CD4-positive, alpha-beta T cell treated with Interleukin-10 for 1 hour (primary cell): ENCODE data around the gene ARHGEF12.
A peak's percentile ranks its signal among the peaks of the same experiment; 100 is the strongest.
"Not testable (repeated sequence)": the region's sequence is repeated elsewhere in the genome, so short reads cannot be mapped to it uniquely, and the experiment has no call there.

Source experiments
- DNase-seq: peaks from one replicate; pipeline ENCODE4 v3.0.0-alpha.2; 2020

ARHGEF12 gene

GRCh38 chr11:120501976-120502755 lies 166.0 kb downstream of the ARHGEF12 start:
- DNase-seq: no peak

DNA sequence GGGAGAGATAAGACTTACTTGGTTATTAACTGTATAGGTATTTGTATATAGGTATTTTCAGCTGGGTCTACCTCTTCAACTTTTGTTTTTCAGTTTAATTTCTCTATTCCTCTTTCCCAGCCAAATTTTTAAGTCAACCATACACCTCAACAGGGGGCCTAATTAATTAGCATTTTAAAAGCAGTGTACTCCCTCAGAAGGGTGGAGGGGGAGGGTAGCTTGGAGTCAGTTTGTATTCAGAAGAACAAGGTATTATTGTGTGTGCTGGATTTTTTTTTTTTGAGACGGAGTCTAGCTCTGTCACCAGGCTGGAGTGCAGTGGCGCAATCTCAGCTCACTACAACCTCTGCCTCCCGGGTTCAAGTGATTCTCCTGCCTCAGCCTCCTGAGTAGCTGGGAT lies 167.3 kb downstream of the ARHGEF12 start:
- not testable (repeated sequence) for DNase-seq

GRCh38 chr11:120505801-120506425 lies 169.7 kb downstream of the ARHGEF12 start:
- DNase-seq: no peak

DNA sequence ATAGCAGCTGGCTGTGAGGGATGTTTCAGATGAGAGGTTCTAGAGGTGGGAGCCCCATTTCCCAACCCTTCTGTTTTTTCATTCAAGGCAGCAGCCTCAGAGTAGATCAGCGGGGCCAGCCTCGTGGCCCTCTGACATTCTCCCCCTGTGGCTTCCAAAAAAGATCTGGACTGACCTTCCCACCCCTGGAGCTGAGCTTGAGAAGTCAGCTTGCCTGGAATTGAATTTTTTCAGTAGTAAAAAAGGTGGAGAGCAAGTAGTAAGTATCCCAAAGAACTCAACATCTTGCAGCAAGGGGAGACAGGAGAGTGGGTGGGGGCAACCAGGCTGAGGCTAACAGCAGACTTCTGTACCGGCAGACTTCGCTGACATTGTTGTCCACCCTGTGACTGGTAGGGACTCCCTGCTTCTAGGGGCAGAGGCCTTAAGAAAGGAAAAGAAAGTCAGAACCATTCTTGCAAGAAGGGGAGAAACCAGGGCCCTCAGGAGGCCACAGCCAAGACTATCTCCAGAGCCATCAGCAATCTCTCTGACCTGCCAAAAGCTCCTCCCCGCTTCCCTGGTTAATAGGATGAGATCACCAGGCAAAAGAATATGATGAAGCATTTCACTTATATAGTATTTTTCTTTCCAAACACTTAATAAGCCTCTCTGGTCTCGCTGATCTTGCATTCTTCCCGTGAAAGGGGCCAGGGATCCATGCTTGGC lies 173.3 kb downstream of the ARHGEF12 start:
- no peak for DNase-seq

GRCh38 chr11:120510406-120511115 lies 174.3 kb downstream of the ARHGEF12 start:
- no peak for DNase-seq

- DNase-seq: peak; percentile 63
Measured at GRCh38 chr11:120511116-120511819, 175.1 kb downstream of the ARHGEF12 start, which contains the start of gene GRIK4. Gene GRIK4, plus strand, starts transcription at chr11:120511748. Its CDS starts 148,571 bp downstream, at chr11:120660319.

GRCh38 chr11:120511820-120512738 lies 175.9 kb downstream of the ARHGEF12 start:
- no peak for DNase-seq

DNA sequence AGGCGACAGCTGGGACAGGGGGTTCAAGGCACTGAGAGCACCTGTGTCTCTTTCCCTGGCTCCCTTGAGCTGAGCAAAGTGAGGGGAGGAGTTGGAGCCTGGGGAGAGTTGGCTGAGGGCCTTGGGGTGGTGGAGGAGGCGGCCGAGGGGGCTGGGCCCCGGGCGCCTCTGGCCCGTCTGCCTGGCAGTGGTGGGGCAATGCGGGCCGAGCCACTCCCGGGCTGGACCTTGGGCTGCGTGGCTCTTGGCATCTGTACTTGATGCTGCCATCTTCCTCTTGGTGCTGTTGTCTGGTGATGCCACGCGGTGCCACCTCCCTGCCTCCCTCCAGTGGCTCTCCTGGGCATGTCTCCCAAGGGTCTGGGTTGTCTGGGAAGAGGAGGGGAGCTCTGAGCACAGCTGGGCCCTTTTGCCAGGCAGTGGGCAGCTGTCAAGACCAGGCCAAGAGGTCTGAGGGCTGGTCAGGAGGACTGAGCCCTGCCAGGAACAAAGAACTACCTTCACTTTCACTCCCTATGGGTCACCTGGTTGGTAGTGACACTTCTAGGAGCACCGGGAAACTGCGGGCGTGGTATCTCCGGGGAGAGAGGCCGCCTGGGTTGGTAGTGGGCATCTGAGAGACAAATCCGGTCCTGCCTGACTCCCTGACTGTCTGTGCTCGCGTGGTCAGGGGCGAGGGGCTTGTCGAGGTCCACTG lies 176.7 kb downstream of the ARHGEF12 start:
- DNase-seq: no peak

DNA sequence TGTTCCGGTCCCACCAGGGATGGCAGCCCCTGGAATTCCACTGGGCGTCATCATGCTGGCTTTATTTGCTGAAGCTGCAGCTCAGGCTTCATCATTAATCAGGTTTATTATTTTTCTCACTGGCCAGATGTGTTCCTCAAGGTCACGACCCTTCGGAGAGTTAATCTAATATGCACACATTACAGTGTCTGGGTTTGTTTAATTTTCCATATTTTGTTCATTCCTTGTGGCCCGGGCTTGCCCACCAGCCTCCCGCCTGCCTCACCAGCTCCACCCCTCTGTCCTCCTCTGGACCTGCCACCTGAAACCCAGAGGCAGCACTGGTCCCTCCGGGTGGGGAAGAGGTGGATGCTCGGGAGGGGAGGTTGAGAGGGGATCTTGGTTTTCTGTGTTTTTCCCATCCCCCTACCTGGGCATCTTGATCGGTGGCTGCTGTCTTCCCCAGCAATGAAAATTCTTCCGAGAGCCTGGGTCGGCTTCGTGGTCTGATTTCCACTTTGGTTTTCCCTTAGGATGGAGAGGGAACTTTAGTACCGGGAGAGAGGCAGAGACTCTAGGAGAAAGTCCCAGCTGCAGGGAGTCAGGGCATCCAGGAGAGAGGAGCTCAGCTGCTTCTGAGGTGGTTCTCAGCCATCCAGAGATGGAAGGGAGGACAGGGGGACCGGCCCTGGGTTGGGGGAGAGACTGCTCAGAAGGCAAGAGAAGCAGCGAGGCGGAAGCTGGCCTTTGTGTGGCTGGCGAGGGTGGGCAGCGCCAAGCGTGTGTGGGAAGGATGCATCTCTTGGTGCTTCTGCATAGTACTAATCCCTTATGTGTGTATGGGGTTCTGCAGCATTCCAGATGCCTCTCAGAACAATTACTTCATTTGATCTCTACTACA lies 177.5 kb downstream of the ARHGEF12 start:
- no peak for DNase-seq

GRCh38 chr11:120514541-120515121 lies 178.4 kb downstream of the ARHGEF12 start:
- DNase-seq: no peak

GRCh38 chr11:120515186-120515723 lies 179.0 kb downstream of the ARHGEF12 start:
- no peak for DNase-seq

DNA sequence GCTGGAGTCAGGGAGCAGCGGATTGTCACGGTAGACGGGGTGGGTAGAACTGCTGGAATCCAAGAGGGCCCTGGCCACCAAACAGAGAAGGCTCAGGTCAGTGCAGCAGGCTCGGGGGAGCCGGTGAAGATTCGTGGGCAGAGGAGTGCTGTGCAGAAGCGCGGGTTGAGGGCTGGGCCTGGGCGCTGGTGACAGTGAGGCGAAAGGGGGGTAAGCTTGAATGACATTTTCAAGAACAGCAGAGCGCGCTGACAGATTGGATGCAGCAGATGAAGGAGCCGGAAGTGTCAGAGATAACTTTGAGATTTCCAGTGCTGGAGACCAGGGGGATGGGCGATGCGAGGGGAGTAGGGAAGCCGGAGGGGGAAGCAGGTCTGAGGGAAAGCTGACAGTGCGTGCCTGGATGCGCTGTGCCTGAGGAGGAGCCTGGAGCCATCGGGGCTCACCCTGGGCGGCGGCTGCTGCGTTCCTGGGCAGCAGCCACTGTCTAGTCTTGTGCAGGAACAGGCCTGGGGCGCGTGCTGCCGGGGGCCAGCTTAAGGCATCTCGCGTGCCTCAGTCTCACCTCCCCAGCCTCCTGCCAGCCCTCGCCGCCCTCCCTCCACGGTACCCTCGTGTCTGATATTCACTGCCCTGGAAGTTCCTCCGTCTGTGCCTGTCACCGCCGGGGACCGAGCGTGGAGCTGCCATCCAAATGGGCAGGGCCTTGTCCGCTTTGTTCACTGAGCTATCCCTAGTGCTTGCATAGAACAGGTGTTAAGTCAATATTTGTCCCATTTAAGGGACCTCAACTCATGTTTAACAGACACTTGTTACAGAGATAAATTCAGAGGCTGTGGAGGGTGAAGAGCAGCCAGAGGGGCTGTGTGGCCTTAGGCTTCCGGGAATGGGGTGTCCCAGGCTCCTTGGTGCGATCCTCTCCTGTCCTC lies 180.5 kb downstream of the ARHGEF12 start:
- DNase-seq: no peak

- DNase-seq: no peak
Measured at GRCh38 chr11:120517390-120517761, 181.2 kb downstream of the ARHGEF12 start.

DNA sequence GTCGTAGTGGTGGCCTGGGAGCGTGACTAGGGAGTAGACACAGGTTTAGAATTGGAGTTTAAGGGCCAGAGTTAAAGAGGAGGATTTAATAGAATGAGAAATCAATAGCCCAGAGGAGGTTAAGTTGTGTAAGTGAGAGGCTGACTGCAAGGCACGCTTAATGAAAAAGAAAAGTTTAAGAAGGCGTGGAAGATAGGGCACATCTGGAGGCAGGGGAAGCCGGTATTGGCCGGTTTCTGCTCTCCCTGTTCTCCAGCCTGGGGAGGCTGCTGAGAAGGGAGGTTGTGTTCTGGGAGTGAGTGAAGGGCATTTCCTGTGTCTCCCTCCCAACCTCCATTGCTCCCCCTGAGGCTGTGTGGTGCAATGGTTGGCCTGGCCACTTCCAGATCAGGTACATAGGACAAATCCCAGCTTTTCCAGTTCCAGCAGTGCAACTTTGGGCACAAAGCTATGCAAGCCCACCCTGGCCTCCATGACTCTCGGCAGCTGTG lies 181.6 kb downstream of the ARHGEF12 start:
- no peak for DNase-seq

- DNase-seq: no peak
Measured at GRCh38 chr11:120518356-120518755, 182.1 kb downstream of the ARHGEF12 start.

- DNase-seq: no peak
Measured at GRCh38 chr11:120519474-120519873, 183.3 kb downstream of the ARHGEF12 start.

GRCh38 chr11:120520091-120520822 lies 184.0 kb downstream of the ARHGEF12 start:
- DNase-seq: no peak
